K562 treated with DMSO at 1 percent for 12 hours (cell line): ENCODE data around the gene MAGEA3. TPM values are rescaled to one million over a fixed set of nuclear protein-coding genes. Genes with fewer than 3 reads are reported as not detected.

Experiments
- total RNA-seq: library from RNA; unstranded; fragments of 300-600 nt; gene quantifications from 2 replicates; pipeline ENCODE4 v1.2.3, GENCODE V29; 2022; ENCODE audit not compliant: insufficient read depth

The MAGEA3 gene, protein sequence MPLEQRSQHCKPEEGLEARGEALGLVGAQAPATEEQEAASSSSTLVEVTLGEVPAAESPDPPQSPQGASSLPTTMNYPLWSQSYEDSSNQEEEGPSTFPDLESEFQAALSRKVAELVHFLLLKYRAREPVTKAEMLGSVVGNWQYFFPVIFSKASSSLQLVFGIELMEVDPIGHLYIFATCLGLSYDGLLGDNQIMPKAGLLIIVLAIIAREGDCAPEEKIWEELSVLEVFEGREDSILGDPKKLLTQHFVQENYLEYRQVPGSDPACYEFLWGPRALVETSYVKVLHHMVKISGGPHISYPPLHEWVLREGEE
- 133 and 144 TPM in 2 replicates for total RNA-seq

DNA sequence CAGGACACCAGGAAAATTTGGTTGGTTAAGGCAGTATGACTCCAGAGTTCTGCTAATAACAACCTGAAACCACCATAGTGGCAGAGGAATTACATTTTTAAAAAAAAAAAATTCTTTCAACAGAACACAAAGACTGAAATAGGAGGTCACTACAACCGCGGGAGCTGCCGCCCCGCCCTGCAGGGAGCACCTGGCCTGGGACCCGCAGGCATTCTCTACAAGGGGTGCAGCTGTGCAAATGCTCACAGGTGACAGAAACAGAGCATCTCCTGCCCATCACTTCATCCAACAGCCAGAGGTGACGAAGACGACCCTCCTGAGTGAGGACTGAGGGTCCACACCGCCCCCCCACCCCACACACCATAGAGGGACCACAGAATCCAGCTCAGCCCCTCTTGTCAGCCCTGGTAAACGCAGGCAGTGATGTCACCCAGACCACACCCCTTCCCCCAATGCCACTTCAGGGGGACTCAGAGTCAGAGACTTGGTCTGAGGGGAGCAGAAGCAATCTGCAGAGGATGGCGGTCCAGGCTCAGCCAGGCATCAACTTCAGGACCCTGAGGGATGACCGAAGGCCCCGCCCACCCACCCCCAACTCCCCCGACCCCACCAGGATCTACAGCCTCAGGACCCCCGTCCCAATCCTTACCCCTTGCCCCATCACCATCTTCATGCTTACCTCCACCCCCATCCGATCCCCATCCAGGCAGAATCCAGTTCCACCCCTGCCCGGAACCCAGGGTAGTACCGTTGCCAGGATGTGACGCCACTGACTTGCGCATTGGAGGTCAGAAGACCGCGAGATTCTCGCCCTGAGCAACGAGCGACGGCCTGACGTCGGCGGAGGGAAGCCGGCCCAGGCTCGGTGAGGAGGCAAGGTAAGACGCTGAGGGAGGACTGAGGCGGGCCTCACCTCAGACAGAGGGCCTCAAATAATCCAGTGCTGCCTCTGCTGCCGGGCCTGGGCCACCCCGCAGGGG, at the start of gene MAGEA3:
MAGEA3 (plus strand) TSS at position 843 of the 980 bp plus-strand sequence. CDS start 2,039 bp downstream, outside the sequence.

DNA sequence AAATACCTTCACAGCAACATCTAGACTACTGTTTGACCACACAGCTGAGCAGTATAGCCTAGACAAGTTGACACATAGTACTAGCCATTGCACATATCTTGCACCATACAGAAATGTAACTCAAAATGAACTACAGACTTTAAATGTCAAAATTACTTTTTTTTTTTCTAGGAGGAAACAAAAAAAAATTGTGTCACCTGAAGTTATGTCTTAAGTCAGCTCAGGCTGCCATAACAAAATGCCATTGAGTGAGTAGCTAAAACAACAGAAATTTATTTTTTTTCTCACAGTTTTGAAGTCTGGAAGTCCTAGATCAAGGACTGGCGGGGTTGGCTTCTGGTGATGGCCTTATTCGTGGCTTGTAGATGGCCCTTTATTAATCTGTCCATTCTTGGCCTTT, 10.6 kb downstream of the MAGEA3 start, which contains the start of gene CSAG2:
CSAG2 (minus strand) TSS at position 101 of the 400 bp plus-strand sequence. CDS start 161 bp downstream, outside the sequence.

DNA sequence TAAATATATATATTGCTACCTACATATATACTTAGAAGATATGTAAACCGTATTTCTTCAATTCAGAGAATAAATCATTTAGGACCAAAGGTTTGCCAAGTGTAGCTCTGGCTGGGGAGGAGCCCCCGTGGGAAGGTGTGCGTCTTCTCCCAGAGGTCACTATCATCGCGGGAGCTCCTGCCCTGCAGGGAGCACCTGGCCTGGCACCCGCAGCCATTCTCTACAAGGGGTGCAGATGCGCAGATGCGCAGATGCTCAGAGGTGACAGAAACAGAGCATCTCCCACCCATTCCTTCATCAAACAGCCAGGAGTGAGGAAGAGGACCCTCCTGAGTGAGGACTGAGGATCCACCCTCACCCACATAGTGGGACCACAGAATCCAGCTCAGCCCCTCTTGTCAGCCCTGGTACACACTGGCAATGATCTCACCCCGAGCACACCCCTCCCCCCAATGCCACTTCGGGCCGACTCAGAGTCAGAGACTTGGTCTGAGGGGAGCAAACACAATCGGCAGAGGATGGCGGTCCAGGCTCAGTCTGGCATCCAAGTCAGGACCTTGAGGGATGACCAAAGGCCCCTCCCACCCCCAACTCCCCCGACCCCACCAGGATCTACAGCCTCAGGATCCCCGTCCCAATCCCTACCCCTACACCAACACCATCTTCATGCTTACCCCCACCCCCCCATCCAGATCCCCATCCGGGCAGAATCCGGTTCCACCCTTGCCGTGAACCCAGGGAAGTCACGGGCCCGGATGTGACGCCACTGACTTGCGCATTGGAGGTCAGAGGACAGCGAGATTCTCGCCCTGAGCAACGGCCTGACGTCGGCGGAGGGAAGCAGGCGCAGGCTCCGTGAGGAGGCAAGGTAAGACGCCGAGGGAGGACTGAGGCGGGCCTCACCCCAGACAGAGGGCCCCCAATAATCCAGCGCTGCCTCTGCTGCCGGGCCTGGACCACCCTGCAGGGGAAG, 15.5 kb downstream of the MAGEA3 start, which contains the start of gene MAGEA2B:
MAGEA2B (plus strand) TSS at position 814 of the 973 bp plus-strand sequence. CDS start 2,479 bp downstream, outside the sequence.

DNA sequence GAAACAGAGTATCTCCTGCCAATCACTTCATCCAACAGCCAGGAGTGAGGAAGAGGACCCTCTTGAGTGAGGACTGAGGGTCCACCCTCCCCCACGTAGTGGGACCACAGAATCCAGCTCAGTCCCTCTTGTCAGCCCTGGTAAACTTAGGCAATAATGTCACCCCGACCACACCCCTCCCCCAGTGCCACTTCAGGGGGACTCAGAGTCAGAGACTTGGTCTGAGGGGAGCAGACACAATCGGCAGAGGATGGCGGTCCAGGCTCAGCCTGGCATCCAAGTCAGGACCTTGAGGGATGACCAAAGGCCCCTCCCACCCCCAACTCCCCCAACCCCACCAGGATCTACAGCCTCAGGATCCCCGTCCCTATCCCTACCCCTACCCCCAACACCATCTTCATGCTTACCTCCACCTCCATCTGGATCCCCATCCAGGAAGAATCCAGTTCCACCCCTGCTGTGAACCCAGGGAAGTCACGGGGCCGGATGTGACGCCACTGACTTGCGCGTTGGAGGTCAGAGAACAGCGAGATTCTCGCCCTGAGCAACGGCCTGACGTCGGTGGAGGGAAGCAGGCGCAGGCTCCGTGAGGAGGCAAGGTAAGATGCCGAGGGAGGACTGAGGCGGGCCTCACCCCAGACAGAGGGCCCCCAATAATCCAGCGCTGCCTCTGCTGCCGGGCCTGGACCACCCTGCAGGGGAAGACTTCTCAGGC, 34.8 kb downstream of the MAGEA3 start, which contains the start of the genes CSAG1 and MAGEA12:
CSAG1 (minus strand) TSS at position 461 of the 715 bp plus-strand sequence. CDS start 1,261 bp downstream, outside the sequence.
MAGEA12 (plus strand) TSS at position 497 of the 715 bp plus-strand sequence. CDS start 2,405 bp downstream, outside the sequence.

Other genes starting within 250 kb of the MAGEA3 start
- 1.1 and 5.9 TPM in 2 replicates for gene GABRA3, start 247.5 kb upstream of the MAGEA3 start, total RNA-seq
- gene GABRQ, start 60.9 kb upstream of the MAGEA3 start, total RNA-seq, result 0.19 and 0.53 TPM in 2 replicates
- not detected in 2 replicates for gene CSAG2, start 10.5 kb downstream of the MAGEA3 start, total RNA-seq
- gene MAGEA2B, start 15.8 kb downstream of the MAGEA3 start, total RNA-seq, result 12.0 and 22.1 TPM in 2 replicates
- gene CSAG1, start 34.9 kb downstream of the MAGEA3 start, total RNA-seq, result 114 and 117 TPM in 2 replicates
- gene MAGEA12, start 35.0 kb downstream of the MAGEA3 start, total RNA-seq, result 75.2 and 77.3 TPM in 2 replicates
- gene MAGEA2, start 55.0 kb downstream of the MAGEA3 start, total RNA-seq, result 35.5 and 36.9 TPM in 2 replicates
- 22.9 and 29.0 TPM in 2 replicates for gene CSAG3, start 60.4 kb downstream of the MAGEA3 start, total RNA-seq
- gene MAGEA6, start 70.9 kb downstream of the MAGEA3 start, total RNA-seq, result 95.2 and 104 TPM in 2 replicates
- gene CETN2, start 132.0 kb downstream of the MAGEA3 start, total RNA-seq, result 11.4 and 17.1 TPM in 2 replicates
- 22.6 and 27.8 TPM in 2 replicates for gene NSDHL, start 132.3 kb downstream of the MAGEA3 start, total RNA-seq
- gene ZNF185, start 199.3 kb downstream of the MAGEA3 start, total RNA-seq, result 0.24 and 0.37 TPM in 2 replicates